Liver (tissue), 3 donors: Measurements from ENCODE around the gene MARK3.

Experiments
- EGR1 ChIP-seq, 2 donors: IDR thresholded peaks; 2 replicates each; pipeline ENCODE4 v1.6.1; 2016 to 2018; ENCODE audit warnings: antibody characterized with exemption in 2 of 2, low read depth in 2 of 2
- GABPA ChIP-seq, 2 donors: IDR thresholded peaks in 1 of 2; conservative IDR thresholded peaks in 1 of 2; 2 replicates each; pipeline ENCODE4 v1.6.1; 2016; ENCODE audit warnings: antibody characterized with exemption in 2 of 2, mild to moderate bottlenecking in 1 of 2, moderate library complexity in 1 of 2
- HNF4A ChIP-seq, 2 donors: conservative IDR thresholded peaks; 2 replicates each; pipeline ENCODE4 v1.6.1; 2016; ENCODE audit warnings: antibody characterized with exemption in 2 of 2, mild to moderate bottlenecking in 2 of 2
- JUND ChIP-seq, 2 donors: IDR thresholded peaks; 2 replicates each; pipeline ENCODE4 v1.6.1; 2016; ENCODE audit warnings: antibody characterized with exemption in 2 of 2
- RAD21 ChIP-seq, 2 donors: IDR thresholded peaks; 2 replicates each; pipeline ENCODE4 v1.6.1; 2016; ENCODE audit warnings: antibody characterized with exemption in 2 of 2, mild to moderate bottlenecking in 2 of 2
- SP1 ChIP-seq: IDR thresholded peaks from 2 replicates; pipeline ENCODE4 v1.6.1; 2018; ENCODE audit warnings: antibody characterized with exemption, mild to moderate bottlenecking
- ZBTB33 ChIP-seq: IDR thresholded peaks from 2 replicates; pipeline ENCODE4 v1.6.1; 2016; ENCODE audit warnings: antibody characterized with exemption
- TF ChIP-seq, protein P1 (sequence below): fragments of 150-350 bp; IDR thresholded peaks from 2 replicates; pipeline ENCODE4 v1.5.1; 2017; ENCODE audit warnings: improper control_type of control experiment, low read depth, low read length; ENCODE audit not compliant: missing input control
- TF ChIP-seq, protein P2 (sequence below): IDR thresholded peaks from 2 replicates; pipeline ENCODE4 v1.6.1; 2016; ENCODE audit warnings: antibody characterized with exemption
- TF ChIP-seq, protein P3 (sequence below): IDR thresholded peaks from 2 replicates; pipeline ENCODE4 v1.6.1; 2016; ENCODE audit warnings: antibody characterized with exemption, mild to moderate bottlenecking
- donor health status: healthy.
- donor health status: healthy.

DNA sequence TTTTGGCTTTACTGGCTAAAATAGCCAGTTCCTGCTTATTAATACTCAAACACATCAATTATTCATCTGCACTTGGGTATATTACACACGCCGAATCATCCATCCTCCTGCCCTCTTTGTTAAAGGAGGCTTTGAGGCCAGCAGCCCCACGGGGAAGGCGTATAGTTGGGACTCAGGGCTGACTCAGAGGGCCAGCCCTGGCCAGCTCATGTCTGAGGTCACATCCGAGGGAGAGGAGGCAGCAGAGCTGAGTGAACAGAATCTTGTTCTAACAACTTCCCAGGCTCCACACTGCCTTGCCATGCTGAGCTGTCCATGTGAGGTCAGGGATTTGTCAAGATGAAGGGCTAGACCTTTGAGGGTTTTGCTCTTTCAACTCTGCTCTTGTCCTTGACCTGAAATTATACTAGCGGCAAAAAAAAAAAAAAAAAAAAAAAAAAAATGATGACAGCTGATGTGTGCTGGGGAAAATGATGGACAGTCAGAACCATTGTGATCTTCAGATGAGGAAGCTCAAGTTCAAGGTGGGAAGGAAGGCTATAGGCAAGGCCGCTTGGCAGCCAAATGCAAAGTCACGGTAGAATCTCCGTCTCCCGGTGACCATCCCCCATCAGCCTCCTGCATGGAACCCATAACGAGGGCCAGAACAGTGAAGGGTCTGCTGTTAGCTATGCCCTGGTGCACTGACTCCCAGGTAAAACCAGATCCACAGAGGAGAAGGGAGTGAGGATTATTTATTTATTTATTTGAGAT lies 12.5 kb upstream of the MARK3 start:
- TF ChIP-seq, protein P1, sequence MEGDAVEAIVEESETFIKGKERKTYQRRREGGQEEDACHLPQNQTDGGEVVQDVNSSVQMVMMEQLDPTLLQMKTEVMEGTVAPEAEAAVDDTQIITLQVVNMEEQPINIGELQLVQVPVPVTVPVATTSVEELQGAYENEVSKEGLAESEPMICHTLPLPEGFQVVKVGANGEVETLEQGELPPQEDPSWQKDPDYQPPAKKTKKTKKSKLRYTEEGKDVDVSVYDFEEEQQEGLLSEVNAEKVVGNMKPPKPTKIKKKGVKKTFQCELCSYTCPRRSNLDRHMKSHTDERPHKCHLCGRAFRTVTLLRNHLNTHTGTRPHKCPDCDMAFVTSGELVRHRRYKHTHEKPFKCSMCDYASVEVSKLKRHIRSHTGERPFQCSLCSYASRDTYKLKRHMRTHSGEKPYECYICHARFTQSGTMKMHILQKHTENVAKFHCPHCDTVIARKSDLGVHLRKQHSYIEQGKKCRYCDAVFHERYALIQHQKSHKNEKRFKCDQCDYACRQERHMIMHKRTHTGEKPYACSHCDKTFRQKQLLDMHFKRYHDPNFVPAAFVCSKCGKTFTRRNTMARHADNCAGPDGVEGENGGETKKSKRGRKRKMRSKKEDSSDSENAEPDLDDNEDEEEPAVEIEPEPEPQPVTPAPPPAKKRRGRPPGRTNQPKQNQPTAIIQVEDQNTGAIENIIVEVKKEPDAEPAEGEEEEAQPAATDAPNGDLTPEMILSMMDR = no peak
- TF ChIP-seq JUND (IDR thresholded peaks at IDR 0.05) (no peak), GABPA (IDR thresholded peaks at IDR 0.05 in 1 of 2, conservative IDR thresholded peaks at IDR 0.05 in 1 of 2) (no peak), RAD21 (IDR thresholded peaks at IDR 0.05) (no peak), ZBTB33 (no peak), HNF4A (conservative IDR thresholded peaks at IDR 0.05) (no peak), SP1 (no peak), EGR1 (IDR thresholded peaks at IDR 0.05; ENCODE audit: low read depth in 2 of 2) (no peak)
- TF ChIP-seq, protein P2, sequence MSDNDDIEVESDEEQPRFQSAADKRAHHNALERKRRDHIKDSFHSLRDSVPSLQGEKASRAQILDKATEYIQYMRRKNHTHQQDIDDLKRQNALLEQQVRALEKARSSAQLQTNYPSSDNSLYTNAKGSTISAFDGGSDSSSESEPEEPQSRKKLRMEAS = no peak
- TF ChIP-seq, protein P3, sequence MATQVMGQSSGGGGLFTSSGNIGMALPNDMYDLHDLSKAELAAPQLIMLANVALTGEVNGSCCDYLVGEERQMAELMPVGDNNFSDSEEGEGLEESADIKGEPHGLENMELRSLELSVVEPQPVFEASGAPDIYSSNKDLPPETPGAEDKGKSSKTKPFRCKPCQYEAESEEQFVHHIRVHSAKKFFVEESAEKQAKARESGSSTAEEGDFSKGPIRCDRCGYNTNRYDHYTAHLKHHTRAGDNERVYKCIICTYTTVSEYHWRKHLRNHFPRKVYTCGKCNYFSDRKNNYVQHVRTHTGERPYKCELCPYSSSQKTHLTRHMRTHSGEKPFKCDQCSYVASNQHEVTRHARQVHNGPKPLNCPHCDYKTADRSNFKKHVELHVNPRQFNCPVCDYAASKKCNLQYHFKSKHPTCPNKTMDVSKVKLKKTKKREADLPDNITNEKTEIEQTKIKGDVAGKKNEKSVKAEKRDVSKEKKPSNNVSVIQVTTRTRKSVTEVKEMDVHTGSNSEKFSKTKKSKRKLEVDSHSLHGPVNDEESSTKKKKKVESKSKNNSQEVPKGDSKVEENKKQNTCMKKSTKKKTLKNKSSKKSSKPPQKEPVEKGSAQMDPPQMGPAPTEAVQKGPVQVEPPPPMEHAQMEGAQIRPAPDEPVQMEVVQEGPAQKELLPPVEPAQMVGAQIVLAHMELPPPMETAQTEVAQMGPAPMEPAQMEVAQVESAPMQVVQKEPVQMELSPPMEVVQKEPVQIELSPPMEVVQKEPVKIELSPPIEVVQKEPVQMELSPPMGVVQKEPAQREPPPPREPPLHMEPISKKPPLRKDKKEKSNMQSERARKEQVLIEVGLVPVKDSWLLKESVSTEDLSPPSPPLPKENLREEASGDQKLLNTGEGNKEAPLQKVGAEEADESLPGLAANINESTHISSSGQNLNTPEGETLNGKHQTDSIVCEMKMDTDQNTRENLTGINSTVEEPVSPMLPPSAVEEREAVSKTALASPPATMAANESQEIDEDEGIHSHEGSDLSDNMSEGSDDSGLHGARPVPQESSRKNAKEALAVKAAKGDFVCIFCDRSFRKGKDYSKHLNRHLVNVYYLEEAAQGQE = no peak
